Measurements from ENCODE around the gene CPD. TPM values are rescaled to one million over a fixed set of nuclear protein-coding genes. Genes with fewer than 3 reads are reported as not detected.
A peak's percentile ranks its signal among the peaks of the same experiment; 100 is the strongest.

CPD gene
- total and polyA plus RNA-seq, 2 of the 13 experiments (the other 11 are each of a cell fraction or from before 2014, with no cell fraction given), result 46.1 to 72.3 TPM

GRCh38 chr17:30345527-30346075 is 33.1 kb upstream of the CPD start (continued):
- TF ChIP-seq ZNF142 (CRISPR knock-in tag; IDR thresholded peaks at IDR 0.05) (no peak), ZC3H4 (CRISPR knock-in tag; IDR thresholded peaks at IDR 0.05; ENCODE audit: borderline replicate concordance) (no peak), ZMYM3 (CRISPR knock-in tag; IDR thresholded peaks at IDR 0.05) (peak; percentile 56; the same call in 1 of the 2 replicates), NCOR1 (IDR thresholded peaks at IDR 0.05; ENCODE audit: borderline replicate concordance, low read length) (no peak), DR1 (CRISPR knock-in tag; IDR thresholded peaks at IDR 0.05) (no peak), SSRP1 (CRISPR knock-in tag; IDR thresholded peaks at IDR 0.05) (no peak; the same call in 1 of the 2 replicates), ARID3A (IDR thresholded peaks at IDR 0.05; ENCODE audit: low read depth, low read length) (0 out of 2 replicates have a peak, but pooled peaks have one; percentile 9), RBM22 (optimal IDR thresholded peaks at IDR 0.05; ENCODE audit: low read length) (no peak), MXI1 (IDR thresholded peaks at IDR 0.05; ENCODE audit: borderline replicate concordance, low read depth, low read length) (no peak), ZNF282 (IDR thresholded peaks at IDR 0.05; ENCODE audit: partially characterized antibody) (no peak), ZNF136 (CRISPR knock-in tag; IDR thresholded peaks at IDR 0.05; ENCODE audit: low read depth) (no peak), BCL6 (CRISPR knock-in tag; IDR thresholded peaks at IDR 0.05) (0 out of 2 replicates have a peak, but pooled peaks have one; percentile 9), NR2F6 (IDR thresholded peaks at IDR 0.05) (no peak), NR2F6 (CRISPR knock-in tag; IDR thresholded peaks at IDR 0.05) (peak; percentile 36; the same call in 1 of the 2 replicates), NFATC3 (CRISPR knock-in tag; IDR thresholded peaks at IDR 0.05) (no peak), LBX2 (CRISPR knock-in tag; IDR thresholded peaks at IDR 0.05; ENCODE audit: borderline replicate concordance) (no peak), ZNF34 (CRISPR knock-in tag; IDR thresholded peaks at IDR 0.05; ENCODE audit: borderline replicate concordance) (no peak), ZNF556 (CRISPR knock-in tag; IDR thresholded peaks at IDR 0.05; ENCODE audit: borderline replicate concordance) (no peak), ATAD3A (CRISPR knock-in tag; IDR thresholded peaks at IDR 0.05) (no peak), NCOA1 (CRISPR knock-in tag; IDR thresholded peaks at IDR 0.05) (no peak), MTF1 (CRISPR knock-in tag; IDR thresholded peaks at IDR 0.05) (no peak), WIZ (CRISPR knock-in tag; IDR thresholded peaks at IDR 0.05) (0 out of 2 replicates have a peak, but pooled peaks have one; percentile 45), FOSL1 (CRISPR knock-in tag; IDR thresholded peaks at IDR 0.05; ENCODE audit: borderline replicate concordance) (peak; percentile 30; the same call in 1 of the 2 replicates), SALL1 (CRISPR knock-in tag; IDR thresholded peaks at IDR 0.05) (peak; percentile 63)
